Left hindlimb (tissue), 1 donor: ENCODE measurements around the gene SLC28A3.

Experiments used
- DNase-seq: peaks from one replicate; pipeline ENCODE4 v3.0.0-alpha.2; 2018

The SLC28A3 gene

GRCh38 chr9:84294241-84294950 is 46.2 kb downstream of the SLC28A3 start:
- DNase-seq = no peak

- no peak for DNase-seq
Measured at GRCh38 chr9:84293001-84293798, 47.4 kb downstream of the SLC28A3 start.

- no peak for DNase-seq
Measured at GRCh38 chr9:84285381-84285780, 55.2 kb downstream of the SLC28A3 start.

GRCh38 chr9:84283946-84284345 is 56.6 kb downstream of the SLC28A3 start:
- DNase-seq = no peak

- DNase-seq = no peak
Measured at GRCh38 chr9:84278130-84278529, 62.4 kb downstream of the SLC28A3 start.

GRCh38 chr9:84277646-84278045 is 62.9 kb downstream of the SLC28A3 start:
- DNase-seq = no peak

- DNase-seq = no peak
Measured at GRCh38 chr9:84276741-84277140, 63.8 kb downstream of the SLC28A3 start.

GRCh38 chr9:84271921-84272556 is 68.5 kb downstream of the SLC28A3 start:
- DNase-seq = no peak

GRCh38 chr9:84271531-84271900 is 69.0 kb downstream of the SLC28A3 start:
- peak; percentile 88 for DNase-seq

- no peak for DNase-seq
Measured at GRCh38 chr9:84270847-84271530, 69.6 kb downstream of the SLC28A3 start.

- DNase-seq = no peak
Measured at GRCh38 chr9:84266087-84266561, 74.4 kb downstream of the SLC28A3 start.

GRCh38 chr9:84264307-84265029 is 76.1 kb downstream of the SLC28A3 start:
- no peak for DNase-seq

GRCh38 chr9:84261070-84261746 is 79.3 kb downstream of the SLC28A3 start:
- DNase-seq = peak; percentile 78

- DNase-seq = no peak
Measured at GRCh38 chr9:84258371-84258770, 82.2 kb downstream of the SLC28A3 start.

GRCh38 chr9:84255696-84256095 is 84.9 kb downstream of the SLC28A3 start:
- no peak for DNase-seq

GRCh38 chr9:84254972-84255371 is 85.6 kb downstream of the SLC28A3 start:
- DNase-seq = no peak

GRCh38 chr9:84251921-84252320 is 88.6 kb downstream of the SLC28A3 start:
- DNase-seq = no peak

- no peak for DNase-seq
Measured at GRCh38 chr9:84241817-84242373, 98.7 kb downstream of the SLC28A3 start.

- DNase-seq = no peak
Measured at GRCh38 chr9:84239343-84239742, 101.2 kb downstream of the SLC28A3 start.

GRCh38 chr9:84238652-84239051 is 101.9 kb downstream of the SLC28A3 start:
- DNase-seq = no peak

GRCh38 chr9:84235511-84235910 is 105.0 kb downstream of the SLC28A3 start:
- DNase-seq = no peak
